GM23248 (cell line): ENCODE data around the gene MS4A4E.

Source experiments
- EZH2 ChIP-seq: fragments of 200-600 bp; sonication (generic); IDR thresholded peaks from 2 replicates; pipeline ENCODE4 v1.6.1; 2018; ENCODE audit warnings: antibody characterized with exemption, mild to moderate bottlenecking; ENCODE audit not compliant: insufficient read depth, poor library complexity, severe bottlenecking
- EZH2phosphoT487 ChIP-seq: fragments of 200-600 bp; sonication (generic); IDR thresholded peaks from 2 replicates; pipeline ENCODE4 v1.6.1; 2018; ENCODE audit warnings: antibody characterized with exemption, moderate library complexity, mild to moderate bottlenecking, low read depth; ENCODE audit not compliant: insufficient read depth

DNA sequence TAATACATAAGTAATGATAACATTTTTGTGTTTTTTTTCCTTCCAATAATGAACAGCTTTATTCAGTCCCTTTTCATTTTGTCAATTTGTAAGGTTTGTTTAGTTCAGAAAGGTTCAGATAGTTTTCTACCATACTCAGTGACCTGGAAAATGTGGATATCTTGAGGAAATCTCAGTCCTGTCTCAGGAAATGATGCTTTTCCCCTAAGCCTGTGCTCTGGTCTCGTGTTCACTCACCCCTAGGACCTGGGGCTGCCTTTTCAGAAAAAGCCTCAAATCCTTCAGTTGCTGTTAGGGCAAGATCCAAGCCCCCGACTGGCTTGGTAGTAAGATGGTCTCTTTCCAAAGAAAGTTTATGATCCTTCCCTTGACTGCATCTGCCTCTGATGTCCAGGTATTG is 81.8 kb downstream of the MS4A4E start:
- TF ChIP-seq EZH2 (no peak), EZH2phosphoT487 (no peak)
